ENCODE measurements around the gene SLC26A11.
A peak's percentile ranks its signal among the peaks of the same experiment; 100 is the strongest.
"Not testable (repeated sequence)": the region's sequence is repeated elsewhere in the genome, so short reads cannot be mapped to it uniquely, and the experiment has no call there.

The SLC26A11 gene

GRCh38 chr17:80245566-80246265 lies 25.5 kb downstream of the SLC26A11 start:
- no peak for DNase-seq

GRCh38 chr17:80246266-80246681 lies 26.0 kb downstream of the SLC26A11 start:
- no peak for DNase-seq

GRCh38 chr17:80246726-80247125 lies 26.5 kb downstream of the SLC26A11 start:
- DNase-seq = no peak

- DNase-seq = no peak
These were observed 27.3 kb downstream of the SLC26A11 start for GRCh38 chr17:80247561-80247960.

- no peak for DNase-seq
These were observed 28.0 kb downstream of the SLC26A11 start for GRCh38 chr17:80248001-80248893.

GRCh38 chr17:80248894-80249710 lies 28.9 kb downstream of the SLC26A11 start:
- no peak for DNase-seq

GRCh38 chr17:80251966-80252365 lies 31.7 kb downstream of the SLC26A11 start:
- no peak for DNase-seq

GRCh38 chr17:80252871-80253270 lies 32.6 kb downstream of the SLC26A11 start:
- DNase-seq = peak; percentile 48

GRCh38 chr17:80253631-80254395 lies 33.6 kb downstream of the SLC26A11 start:
- no peak for DNase-seq

- DNase-seq = peak; percentile 94
These were observed 34.4 kb downstream of the SLC26A11 start for GRCh38 chr17:80254396-80255251.

- no peak for DNase-seq
These were observed 35.8 kb downstream of the SLC26A11 start for GRCh38 chr17:80256034-80256350.

GRCh38 chr17:80257716-80258213 lies 37.5 kb downstream of the SLC26A11 start:
- no peak for DNase-seq

GRCh38 chr17:80258296-80258695 lies 38.1 kb downstream of the SLC26A11 start:
- not testable (repeated sequence) for DNase-seq

- no peak for DNase-seq
These were observed 39.3 kb downstream of the SLC26A11 start for GRCh38 chr17:80259457-80260068.

GRCh38 chr17:80260069-80260535 lies 39.9 kb downstream of the SLC26A11 start:
- DNase-seq = peak; percentile 89

- DNase-seq = peak; percentile 85
These were observed 40.5 kb downstream of the SLC26A11 start, which contains the start of gene RNF213 for GRCh38 chr17:80260791-80261158. Gene RNF213, plus strand, starts transcription at chr17:80260852. Its CDS starts 2,830 bp downstream, at chr17:80263682.

- DNase-seq = peak; percentile 52
These were observed 41.1 kb downstream of the SLC26A11 start for GRCh38 chr17:80261159-80261894.

GRCh38 chr17:80261895-80262279 lies 41.7 kb downstream of the SLC26A11 start:
- no peak for DNase-seq

GRCh38 chr17:80262291-80262690 lies 42.1 kb downstream of the SLC26A11 start:
- DNase-seq = no peak

- DNase-seq = no peak
These were observed 42.6 kb downstream of the SLC26A11 start for GRCh38 chr17:80262775-80263244.

Measured in suppressor macrophage treated with lipopolysaccharide for 4 hours (primary cell).